ENCODE data around the gene DCST2. TPM values are rescaled to one million over a fixed set of nuclear protein-coding genes. Genes with fewer than 3 reads are reported as not detected.

Gene DCST2
- total and polyA plus RNA-seq, 9 of the 15 experiments (the other 6 are each of a cell fraction or from before 2014, with no cell fraction given) = 0.09 to 0.49 (median 0.11) TPM; not detected in 3

GRCh38 chr1:155003227-155003765, 30.3 kb downstream of the DCST2 start:
- H3K9me1 ChIP-seq (ENCODE audit: control insufficient read depth, insufficient read depth, low read length) = no peaks in the 10 kb centered on the region
- H3K27ac ChIP-seq (ENCODE audit: extremely low read depth, low read depth, low read length) = peak overlapping the region; percentile 99
- peaks cover 33% of the 10 kb centered on the region; the same call in 2 of the 3 replicates for H3K36me3 ChIP-seq (ENCODE audit: control insufficient read depth, insufficient read depth, low read length)
- no peak for ATAC-seq
- peak overlapping the region; percentile 99 for H3K4me2 ChIP-seq (ENCODE audit: insufficient read depth, low read length)
- H2AFZ ChIP-seq (ENCODE audit: low read depth, low read length) = no peak overlapping the region
- in situ Hi-C loops (cut with MboI) (no loop called here), intact Hi-C loops (cut with micrococcal nuclease) (loop anchor here (5.0 kb wide), 3 partner anchors 44 to 446 kb away; partner anchors contain the start of genes EFNA3 and UBE2Q1)
- H3K79me2 ChIP-seq (ENCODE audit: control insufficient read depth, insufficient read depth, low read length) = peaks cover 64% of the 10 kb centered on the region
- peak overlapping the region; percentile 97 for H3K4me3 ChIP-seq
- DNase-seq (ENCODE audit: extremely low read depth in 1 of 4, low spot score in 3 of 4) = peak in 2 of 4 experiments; percentile 51 to 64
- peak overlapping the region; percentile 99 for H3K9ac ChIP-seq (ENCODE audit: insufficient read depth in 1 of 2, low read depth in 2 of 2, low read length in 2 of 2)
- BruUV-seq (replicated peaks) = TSS peak; percentile 35
- under 1% methylated on average over 19 of the region's 37 CpGs for WGBS (ENCODE audit: insufficient coverage, low coverage, missing lambda C conversion rate)
- no peak for FAIRE-seq
- CTCF ChIA-PET (ENCODE audit: low intra/inter-chr PET ratio) = interaction anchor here (0.6 to 0.9 kb wide), 2 partner anchors 47 to 76 kb away, joined by 3 read pairs; no protein-coding TSS in a partner anchor
- H3K27me3 ChIP-seq (ENCODE audit: control insufficient read depth in 2 of 2, insufficient read depth in 2 of 2, low read length in 2 of 2) = no peaks in the 10 kb centered on the region
- peaks cover 51 to 78% of the 10 kb centered on the region in 2 experiments for H3K4me1 ChIP-seq (replicated peaks in 1 of 2; ENCODE audit: control insufficient read depth in 2 of 2, insufficient read depth in 2 of 2, low read length in 2 of 2)
- peaks cover 3% of the 10 kb centered on the region; the same call in 1 of the 2 replicates for H4K20me1 ChIP-seq (replicated peaks; ENCODE audit: control insufficient read depth, insufficient read depth, low read length)
- POLR2A ChIA-PET = interaction anchor here (1.1 to 1.5 kb wide), 3 partner anchors 10 to 50 kb away, joined by 3 to 8 read pairs (median 3); no protein-coding TSS in a partner anchor
- no peaks in the 10 kb centered on the region for H3K9me3 ChIP-seq (replicated peaks; ENCODE audit: control insufficient read depth, insufficient read depth, low read depth, low read length)
- peak; percentile 67 for TF ChIP-seq RBBP5 (IDR thresholded peaks at IDR 0.05; ENCODE audit: borderline replicate concordance, insufficient read depth, low read length, poor library complexity, severe bottlenecking)
- TF ChIP-seq HSF4 (CRISPR knock-in tag; IDR thresholded peaks at IDR 0.05; ENCODE audit: borderline replicate concordance) = no peak
- 0 out of 2 replicates have a peak, but pooled peaks have one; percentile 9 for TF ChIP-seq PML (IDR thresholded peaks at IDR 0.05; ENCODE audit: low read length)
- no peak for TF ChIP-seq SNIP1 (IDR thresholded peaks at IDR 0.05; ENCODE audit: low read depth)
- TF ChIP-seq PRDM10 (IDR thresholded peaks at IDR 0.05; ENCODE audit: partially characterized antibody) = no peak
- no peak for TF ChIP-seq DLX4 (CRISPR knock-in tag; IDR thresholded peaks at IDR 0.05)
- no peak for TF ChIP-seq ZNF764 (CRISPR knock-in tag; IDR thresholded peaks at IDR 0.05; ENCODE audit: low read depth)
- no peak for TF ChIP-seq HDAC3 (IDR thresholded peaks at IDR 0.05; ENCODE audit: borderline replicate concordance, partially characterized antibody)
- no peak for TF ChIP-seq ATF4 (CRISPR knock-in tag; IDR thresholded peaks at IDR 0.05)
- TF ChIP-seq HNRNPLL (IDR thresholded peaks at IDR 0.05; ENCODE audit: low read depth, low read length, poor library complexity, severe bottlenecking) = peak; percentile 3
- TF ChIP-seq ZC3H4 (CRISPR knock-in tag; IDR thresholded peaks at IDR 0.05; ENCODE audit: borderline replicate concordance) = 0 out of 2 replicates have a peak, but pooled peaks have one; percentile 68
- TF ChIP-seq SMAD1 (IDR thresholded peaks at IDR 0.05; ENCODE audit: low read depth, low read length, partially characterized antibody) = no peak
- no peak for TF ChIP-seq PREB (CRISPR knock-in tag; IDR thresholded peaks at IDR 0.05)
- peak; percentile 70; the same call in 1 of the 2 replicates for TF ChIP-seq NR1H2 (CRISPR knock-in tag; IDR thresholded peaks at IDR 0.05)

All from K562 (cell line).